Thoracic aorta (tissue), 2 donors: ENCODE results near the gene TMEM170A. TPM values are rescaled to one million over a fixed set of nuclear protein-coding genes. Genes with fewer than 3 reads are reported as not detected.

ENCODE experiments used
- ATAC-seq: fragments of 150-250 bp; one replicate; pipeline ENCODE4 v1.8.0; 2017; ENCODE audit warnings: low read depth; ENCODE audit not compliant: insufficient number of reproducible peaks, low FRiP score
- DNase-seq: peaks from one replicate; pipeline ENCODE4 v3.0.0-alpha.2; 2020; ENCODE audit warnings: low spot score
- H3K27ac ChIP-seq, 2 donors: fragments of 200-600 bp; sonication (generic); 1 replicate in 1 of 2; 2 replicates in 1 of 2; pipeline ENCODE4 v1.5.1; 2016; ENCODE audit warnings: mild to moderate bottlenecking in 2 of 2, moderate library complexity in 2 of 2
- H3K27me3 ChIP-seq: fragments of 200-600 bp; sonication (generic); replicated peaks from 2 replicates; pipeline ENCODE4 v1.6.0; 2016; ENCODE audit warnings: mild to moderate bottlenecking; ENCODE audit not compliant: insufficient read depth
- H3K36me3 ChIP-seq: fragments of 200-600 bp; sonication (generic); one replicate; pipeline ENCODE4 v1.5.1; 2016
- H3K4me1 ChIP-seq, 2 donors: fragments of 200-600 bp; sonication (generic); 1 replicate in 1 of 2; 2 replicates in 1 of 2; pipeline versions ENCODE4 v1.5.1 to v1.6.0; 2016; ENCODE audit warnings: low read depth in 2 of 2, mild to moderate bottlenecking in 1 of 2; ENCODE audit not compliant: control insufficient read depth in 1 of 2
- H3K4me3 ChIP-seq: fragments of 200-600 bp; sonication (generic); 2 replicates; pipeline ENCODE4 v1.5.1; 2016; ENCODE audit warnings: mild to moderate bottlenecking
- H3K9me3 ChIP-seq: fragments of 200-600 bp; sonication (generic); 2 replicates; pipeline ENCODE4 v1.5.1; 2016
- total RNA-seq, 2 donors: library from RNA; depleted of rRNA; stranded (reverse); fragments of >200 nt; gene quantifications; one replicate each; pipeline versions ENCODE4 v1.1.0 to v1.2.3, GENCODE V29; 2016
- TF ChIP-seq, protein P1 (sequence below): fragments of 200-600 bp; sonication (generic); IDR thresholded peaks from one replicate; pipeline ENCODE4 v1.5.1; 2019; ENCODE audit warnings: antibody characterized with exemption

Gene TMEM170A
- total RNA-seq, 2 donors from 2014 or later, result 11.6 to 29.6 TPM

DNA sequence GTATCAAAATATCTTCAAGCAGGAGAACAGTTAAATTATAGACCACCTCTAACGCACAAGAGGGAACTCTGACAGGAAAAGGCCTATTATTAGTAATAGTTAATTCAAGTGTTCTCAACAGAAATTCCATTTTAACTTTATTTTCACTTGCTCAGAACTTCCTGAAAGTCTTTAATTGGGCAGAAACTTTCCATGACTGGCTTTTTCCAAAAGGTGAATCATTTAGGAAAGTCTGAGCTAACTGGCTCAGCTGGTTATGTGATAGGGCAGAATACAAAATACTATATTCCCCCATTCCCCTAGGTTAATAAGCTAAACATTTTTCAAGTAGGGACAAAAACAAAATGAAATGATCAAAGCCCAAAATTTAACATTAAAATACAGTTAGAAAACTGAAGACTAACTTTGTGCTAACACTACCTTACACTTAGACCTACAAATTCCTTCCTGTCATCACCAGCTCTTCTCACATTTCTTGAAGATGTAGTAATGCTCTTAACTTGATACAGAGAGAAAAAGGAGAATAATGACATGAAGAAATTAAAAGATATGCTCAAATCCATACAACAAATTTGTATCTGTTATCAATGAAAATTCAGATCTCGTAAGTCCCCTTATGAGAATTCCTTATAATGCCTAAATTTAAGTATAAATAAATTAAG, 62.2 kb downstream of the TMEM170A start:
- no peaks in the 10 kb centered on the region for H3K36me3 ChIP-seq
- H3K27ac ChIP-seq, result peak overlapping the region; percentile 85 to 92
- H3K27me3 ChIP-seq, result no peaks in the 10 kb centered on the region
- DNase-seq, result no peak
- peak; percentile 72 for ATAC-seq
- no peaks in the 10 kb centered on the region for H3K9me3 ChIP-seq
- H3K4me1 ChIP-seq, result peaks cover 16 to 37% of the 10 kb centered on the region in 2 donors
- TF ChIP-seq, protein P1, sequence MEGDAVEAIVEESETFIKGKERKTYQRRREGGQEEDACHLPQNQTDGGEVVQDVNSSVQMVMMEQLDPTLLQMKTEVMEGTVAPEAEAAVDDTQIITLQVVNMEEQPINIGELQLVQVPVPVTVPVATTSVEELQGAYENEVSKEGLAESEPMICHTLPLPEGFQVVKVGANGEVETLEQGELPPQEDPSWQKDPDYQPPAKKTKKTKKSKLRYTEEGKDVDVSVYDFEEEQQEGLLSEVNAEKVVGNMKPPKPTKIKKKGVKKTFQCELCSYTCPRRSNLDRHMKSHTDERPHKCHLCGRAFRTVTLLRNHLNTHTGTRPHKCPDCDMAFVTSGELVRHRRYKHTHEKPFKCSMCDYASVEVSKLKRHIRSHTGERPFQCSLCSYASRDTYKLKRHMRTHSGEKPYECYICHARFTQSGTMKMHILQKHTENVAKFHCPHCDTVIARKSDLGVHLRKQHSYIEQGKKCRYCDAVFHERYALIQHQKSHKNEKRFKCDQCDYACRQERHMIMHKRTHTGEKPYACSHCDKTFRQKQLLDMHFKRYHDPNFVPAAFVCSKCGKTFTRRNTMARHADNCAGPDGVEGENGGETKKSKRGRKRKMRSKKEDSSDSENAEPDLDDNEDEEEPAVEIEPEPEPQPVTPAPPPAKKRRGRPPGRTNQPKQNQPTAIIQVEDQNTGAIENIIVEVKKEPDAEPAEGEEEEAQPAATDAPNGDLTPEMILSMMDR, result no peak
- peak overlapping the region; percentile 16 for H3K4me3 ChIP-seq

DNA sequence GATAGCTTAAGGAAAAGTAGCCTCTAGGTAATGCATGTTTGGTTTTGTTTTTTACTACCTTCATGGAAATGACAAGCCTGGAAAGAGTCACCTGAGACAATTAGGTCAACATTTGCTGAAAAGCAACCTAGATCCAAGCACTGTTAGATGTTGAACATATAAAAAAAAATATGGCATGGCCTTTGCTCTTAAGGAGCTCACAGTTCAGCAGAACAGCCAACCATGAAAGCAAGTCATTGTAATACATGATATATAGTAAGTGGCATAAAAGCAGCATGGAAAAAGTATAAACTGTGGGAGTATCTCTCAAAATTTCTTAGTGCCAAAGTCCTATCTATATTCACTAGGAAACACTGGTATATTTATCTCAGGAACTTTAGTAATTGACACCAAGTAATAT, 62.8 kb downstream of the TMEM170A start:
- TF ChIP-seq, protein P1, result no peak
- peak overlapping the region; percentile 16 for H3K4me3 ChIP-seq
- H3K36me3 ChIP-seq, result no peaks in the 10 kb centered on the region
- H3K9me3 ChIP-seq, result no peaks in the 10 kb centered on the region
- DNase-seq (no peak), ATAC-seq (no peak)
- H3K4me1 ChIP-seq, result peaks cover 16 to 37% of the 10 kb centered on the region in 2 donors
- H3K27ac ChIP-seq, result peak overlapping the region; percentile 85 to 92
- H3K27me3 ChIP-seq, result no peaks in the 10 kb centered on the region

DNA sequence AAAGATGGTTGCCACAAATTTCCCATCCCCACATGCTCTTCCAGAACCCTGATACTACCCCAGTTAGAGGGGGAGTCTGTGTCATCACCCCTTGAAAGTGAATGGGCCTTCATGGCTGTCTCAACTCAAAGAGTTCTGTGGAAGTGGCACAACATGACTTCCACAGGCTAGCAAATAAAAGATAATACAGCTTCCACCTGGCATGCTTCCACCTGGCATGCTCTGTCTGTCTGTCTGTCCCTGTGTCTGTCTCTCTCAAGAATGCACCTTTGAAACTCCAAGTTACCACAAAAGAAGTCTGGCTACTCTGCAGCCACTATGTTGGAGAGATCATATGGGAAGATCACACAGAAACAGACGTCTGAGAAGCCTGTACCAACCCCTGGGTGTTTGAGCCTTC, 66.2 kb downstream of the TMEM170A start:
- Histone ChIP-seq H3K27me3 (no peaks in the 10 kb centered on the region), H3K36me3 (no peaks in the 10 kb centered on the region), H3K4me3 (no peak overlapping the region), H3K4me1 (peaks cover 27 to 57% of the 10 kb centered on the region in 2 donors), H3K27ac (peak overlapping the region in 1 of 2 donors; percentile 92), H3K9me3 (no peaks in the 10 kb centered on the region)
- ATAC-seq (no peak), DNase-seq (no peak)
- TF ChIP-seq, protein P1, result no peak

DNA sequence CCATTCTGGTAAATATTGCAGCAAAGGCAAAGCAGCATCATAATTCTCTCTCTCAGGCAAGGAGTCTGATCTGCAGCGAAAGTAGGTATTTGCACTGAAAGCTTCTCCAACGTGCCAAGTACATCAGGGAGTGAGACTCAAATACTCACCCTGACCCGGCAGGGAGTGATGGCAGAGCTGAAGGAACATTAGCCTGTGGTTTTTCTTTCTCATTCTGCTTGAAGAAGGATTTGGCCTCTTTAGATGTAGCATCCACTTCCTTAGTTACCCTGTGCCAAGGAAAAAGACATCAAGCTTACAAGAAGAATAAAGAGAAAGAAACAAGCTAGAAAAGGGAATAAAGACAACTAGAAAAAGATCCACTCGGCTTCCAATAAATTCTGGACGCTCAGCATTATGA, 69.5 kb downstream of the TMEM170A start:
- H3K27ac ChIP-seq, result peak overlapping the region; percentile 68 to 92
- no peaks in the 10 kb centered on the region for H3K9me3 ChIP-seq
- TF ChIP-seq, protein P1, result no peak
- peaks cover 5% of the 10 kb centered on the region for H3K36me3 ChIP-seq
- H3K27me3 ChIP-seq, result no peaks in the 10 kb centered on the region
- no peak for DNase-seq
- peaks cover 30 to 61% of the 10 kb centered on the region in 2 donors for H3K4me1 ChIP-seq
- H3K4me3 ChIP-seq, result peak overlapping the region; percentile 54
- ATAC-seq, result no peak

Other genes with a start within 250 kb of the TMEM170A start
- 1 to 10 TPM; 4.9 to 9.3 TPM for gene CTRB1, start 245.7 kb downstream of the TMEM170A start, total RNA-seq
- 100 to 1,000 TPM; 116 to 166 TPM for gene BCAR1, start 213.1 kb downstream of the TMEM170A start, total RNA-seq
- 10 to 100 TPM; 31.1 to 84.7 TPM for gene CFDP1, start 31.2 kb downstream of the TMEM170A start, total RNA-seq
- gene CHST6, start 30.8 kb upstream of the TMEM170A start, total RNA-seq, result 1 to 10 TPM; 7.7 to 8.3 TPM
- under 1 TPM in 1 of 2 donors, not detected in 1; 0.56 TPM for gene CHST5, start 71.4 kb upstream of the TMEM170A start, total RNA-seq
- 10 to 100 TPM; 10.4 to 11.8 TPM for gene TMEM231, start 91.6 kb upstream of the TMEM170A start, total RNA-seq
- gene GABARAPL2, start 101.7 kb upstream of the TMEM170A start, total RNA-seq, result 100 to 1,000 TPM; 101 to 122 TPM
- gene ADAT1, start 158.6 kb upstream of the TMEM170A start, total RNA-seq, result 10 to 100 TPM; 41.2 to 46.3 TPM
- gene KARS1, start 183.0 kb upstream of the TMEM170A start, total RNA-seq, result 10 to 100 TPM; 71.5 to 76.1 TPM
- 10 to 100 TPM; 78.3 to 83.8 TPM for gene TERF2IP, start 183.1 kb upstream of the TMEM170A start, total RNA-seq
- not detected for gene CPHXL2, start 212.3 kb upstream of the TMEM170A start, total RNA-seq
- gene DUXB, start 236.8 kb upstream of the TMEM170A start, total RNA-seq, result not detected